Measurements from ENCODE around the gene DNAAF5. TPM values are rescaled to one million over a fixed set of nuclear protein-coding genes. Genes with fewer than 3 reads are reported as not detected.

The DNAAF5 gene
- total and polyA plus RNA-seq, 2 of the 13 experiments (the other 11 are each of a cell fraction or from before 2014, with no cell fraction given) = 11.9 to 21.5 TPM

DNA sequence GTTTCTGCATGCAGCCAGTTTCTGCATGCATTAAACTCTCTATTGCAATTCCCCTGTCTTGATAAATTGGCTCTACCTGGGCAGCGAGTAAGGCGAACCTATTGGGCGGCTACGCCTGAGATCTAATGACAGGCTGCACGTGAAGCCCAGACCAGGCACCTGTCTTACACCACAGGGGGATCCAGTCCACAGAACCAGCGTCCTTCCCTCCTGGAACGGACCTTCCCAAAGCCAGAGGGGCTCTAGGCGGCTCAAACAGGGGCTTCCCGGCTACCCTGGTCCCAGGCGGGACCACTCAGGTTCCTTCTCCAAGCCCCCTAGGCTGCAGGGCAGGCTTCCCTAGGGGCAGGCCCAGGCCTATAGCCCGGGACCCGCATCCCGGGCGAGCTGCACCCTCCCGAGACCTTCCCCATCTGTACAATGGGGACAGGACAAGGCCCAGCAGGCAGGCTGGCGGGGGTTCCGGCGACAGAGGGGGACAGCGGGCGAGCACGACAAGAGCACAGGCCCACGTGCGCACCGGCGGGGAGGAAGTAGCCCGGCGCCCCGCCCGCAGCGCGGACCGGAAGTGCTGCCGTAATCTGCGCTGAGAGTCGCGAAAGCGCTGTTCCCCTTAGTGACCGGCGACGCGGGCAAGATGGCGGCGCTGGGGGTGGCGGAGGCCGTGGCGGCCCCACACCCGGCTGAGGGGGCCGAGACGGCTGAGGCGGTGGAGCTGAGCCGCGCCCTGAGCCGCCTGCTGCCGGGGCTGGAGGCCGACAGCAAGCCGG is at the start of gene DNAAF5 (continued):
- TF ChIP-seq, protein P1, sequence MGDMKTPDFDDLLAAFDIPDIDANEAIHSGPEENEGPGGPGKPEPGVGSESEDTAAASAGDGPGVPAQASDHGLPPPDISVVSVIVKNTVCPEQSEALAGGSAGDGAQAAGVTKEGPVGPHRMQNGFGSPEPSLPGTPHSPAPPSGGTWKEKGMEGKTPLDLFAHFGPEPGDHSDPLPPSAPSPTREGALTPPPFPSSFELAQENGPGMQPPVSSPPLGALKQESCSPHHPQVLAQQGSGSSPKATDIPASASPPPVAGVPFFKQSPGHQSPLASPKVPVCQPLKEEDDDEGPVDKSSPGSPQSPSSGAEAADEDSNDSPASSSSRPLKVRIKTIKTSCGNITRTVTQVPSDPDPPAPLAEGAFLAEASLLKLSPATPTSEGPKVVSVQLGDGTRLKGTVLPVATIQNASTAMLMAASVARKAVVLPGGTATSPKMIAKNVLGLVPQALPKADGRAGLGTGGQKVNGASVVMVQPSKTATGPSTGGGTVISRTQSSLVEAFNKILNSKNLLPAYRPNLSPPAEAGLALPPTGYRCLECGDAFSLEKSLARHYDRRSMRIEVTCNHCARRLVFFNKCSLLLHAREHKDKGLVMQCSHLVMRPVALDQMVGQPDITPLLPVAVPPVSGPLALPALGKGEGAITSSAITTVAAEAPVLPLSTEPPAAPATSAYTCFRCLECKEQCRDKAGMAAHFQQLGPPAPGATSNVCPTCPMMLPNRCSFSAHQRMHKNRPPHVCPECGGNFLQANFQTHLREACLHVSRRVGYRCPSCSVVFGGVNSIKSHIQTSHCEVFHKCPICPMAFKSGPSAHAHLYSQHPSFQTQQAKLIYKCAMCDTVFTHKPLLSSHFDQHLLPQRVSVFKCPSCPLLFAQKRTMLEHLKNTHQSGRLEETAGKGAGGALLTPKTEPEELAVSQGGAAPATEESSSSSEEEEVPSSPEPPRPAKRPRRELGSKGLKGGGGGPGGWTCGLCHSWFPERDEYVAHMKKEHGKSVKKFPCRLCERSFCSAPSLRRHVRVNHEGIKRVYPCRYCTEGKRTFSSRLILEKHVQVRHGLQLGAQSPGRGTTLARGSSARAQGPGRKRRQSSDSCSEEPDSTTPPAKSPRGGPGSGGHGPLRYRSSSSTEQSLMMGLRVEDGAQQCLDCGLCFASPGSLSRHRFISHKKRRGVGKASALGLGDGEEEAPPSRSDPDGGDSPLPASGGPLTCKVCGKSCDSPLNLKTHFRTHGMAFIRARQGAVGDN (CRISPR knock-in tag; IDR thresholded peaks at IDR 0.05) = peak; percentile 96
- 0 out of 2 replicates have a peak, but pooled peaks have one; percentile 45 for TF ChIP-seq ZNF775 (CRISPR knock-in tag; IDR thresholded peaks at IDR 0.05; ENCODE audit: borderline replicate concordance)
- TF ChIP-seq, protein P2, sequence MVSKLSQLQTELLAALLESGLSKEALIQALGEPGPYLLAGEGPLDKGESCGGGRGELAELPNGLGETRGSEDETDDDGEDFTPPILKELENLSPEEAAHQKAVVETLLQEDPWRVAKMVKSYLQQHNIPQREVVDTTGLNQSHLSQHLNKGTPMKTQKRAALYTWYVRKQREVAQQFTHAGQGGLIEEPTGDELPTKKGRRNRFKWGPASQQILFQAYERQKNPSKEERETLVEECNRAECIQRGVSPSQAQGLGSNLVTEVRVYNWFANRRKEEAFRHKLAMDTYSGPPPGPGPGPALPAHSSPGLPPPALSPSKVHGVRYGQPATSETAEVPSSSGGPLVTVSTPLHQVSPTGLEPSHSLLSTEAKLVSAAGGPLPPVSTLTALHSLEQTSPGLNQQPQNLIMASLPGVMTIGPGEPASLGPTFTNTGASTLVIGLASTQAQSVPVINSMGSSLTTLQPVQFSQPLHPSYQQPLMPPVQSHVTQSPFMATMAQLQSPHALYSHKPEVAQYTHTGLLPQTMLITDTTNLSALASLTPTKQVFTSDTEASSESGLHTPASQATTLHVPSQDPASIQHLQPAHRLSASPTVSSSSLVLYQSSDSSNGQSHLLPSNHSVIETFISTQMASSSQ (IDR thresholded peaks at IDR 0.05; ENCODE audit: low read depth) = no peak
- TF ChIP-seq, protein P2 (CRISPR knock-in tag; IDR thresholded peaks at IDR 0.05; ENCODE audit: borderline replicate concordance) = peak; percentile 76; the same call in 1 of the 2 replicates
- no peak for TF ChIP-seq ZMYM2 (CRISPR knock-in tag; IDR thresholded peaks at IDR 0.05)
- peak; percentile 91 for TF ChIP-seq BRD4 (CRISPR knock-in tag; IDR thresholded peaks at IDR 0.05)
- TF ChIP-seq NR2C2 (CRISPR knock-in tag; IDR thresholded peaks at IDR 0.05; ENCODE audit: borderline replicate concordance) = peak; percentile 76
- TF ChIP-seq TMF1 (CRISPR knock-in tag; IDR thresholded peaks at IDR 0.05; ENCODE audit: low read depth) = peak; percentile 46; the same call in 1 of the 2 replicates
- TF ChIP-seq, protein P3, sequence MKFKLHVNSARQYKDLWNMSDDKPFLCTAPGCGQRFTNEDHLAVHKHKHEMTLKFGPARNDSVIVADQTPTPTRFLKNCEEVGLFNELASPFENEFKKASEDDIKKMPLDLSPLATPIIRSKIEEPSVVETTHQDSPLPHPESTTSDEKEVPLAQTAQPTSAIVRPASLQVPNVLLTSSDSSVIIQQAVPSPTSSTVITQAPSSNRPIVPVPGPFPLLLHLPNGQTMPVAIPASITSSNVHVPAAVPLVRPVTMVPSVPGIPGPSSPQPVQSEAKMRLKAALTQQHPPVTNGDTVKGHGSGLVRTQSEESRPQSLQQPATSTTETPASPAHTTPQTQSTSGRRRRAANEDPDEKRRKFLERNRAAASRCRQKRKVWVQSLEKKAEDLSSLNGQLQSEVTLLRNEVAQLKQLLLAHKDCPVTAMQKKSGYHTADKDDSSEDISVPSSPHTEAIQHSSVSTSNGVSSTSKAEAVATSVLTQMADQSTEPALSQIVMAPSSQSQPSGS (CRISPR knock-in tag; IDR thresholded peaks at IDR 0.05) = peak; percentile 56; the same call in 1 of the 2 replicates
- TF ChIP-seq, protein P4, sequence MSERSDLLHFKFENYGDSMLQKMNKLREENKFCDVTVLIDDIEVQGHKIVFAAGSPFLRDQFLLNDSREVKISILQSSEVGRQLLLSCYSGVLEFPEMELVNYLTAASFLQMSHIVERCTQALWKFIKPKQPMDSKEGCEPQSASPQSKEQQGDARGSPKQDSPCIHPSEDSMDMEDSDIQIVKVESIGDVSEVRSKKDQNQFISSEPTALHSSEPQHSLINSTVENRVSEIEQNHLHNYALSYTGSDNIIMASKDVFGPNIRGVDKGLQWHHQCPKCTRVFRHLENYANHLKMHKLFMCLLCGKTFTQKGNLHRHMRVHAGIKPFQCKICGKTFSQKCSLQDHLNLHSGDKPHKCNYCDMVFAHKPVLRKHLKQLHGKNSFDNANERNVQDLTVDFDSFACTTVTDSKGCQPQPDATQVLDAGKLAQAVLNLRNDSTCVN (CRISPR knock-in tag; IDR thresholded peaks at IDR 0.05; ENCODE audit: borderline replicate concordance) = peak; percentile 33; the same call in 1 of the 2 replicates
- no peak for TF ChIP-seq MAF1 (CRISPR knock-in tag; IDR thresholded peaks at IDR 0.05; ENCODE audit: borderline replicate concordance)
- no peak for TF ChIP-seq SIX1 (CRISPR knock-in tag; IDR thresholded peaks at IDR 0.05; ENCODE audit: borderline replicate concordance)
- peak; percentile 50; the same call in 1 of the 2 replicates for TF ChIP-seq RAD21 (CRISPR knock-in tag; IDR thresholded peaks at IDR 0.05)
- TF ChIP-seq RBM22 (optimal IDR thresholded peaks at IDR 0.05; ENCODE audit: low read length) = peak; percentile 56
- TF ChIP-seq ZNF138 (CRISPR knock-in tag; IDR thresholded peaks at IDR 0.05; ENCODE audit: low read depth) = no peak; the same call in 1 of the 2 replicates

Data from HepG2 (cell line).